Cardiac muscle cell (in vitro differentiated cells and primary cell): ENCODE measurements around the gene ADAMTS6. TPM values are rescaled to one million over a fixed set of nuclear protein-coding genes. Genes with fewer than 3 reads are reported as not detected.

Experiments
- DNase-seq, 2 donors: peaks; one replicate each; pipeline versions ENCODE4 v3.0.0 to v3.0.0-alpha.2; 2010 to 2017; ENCODE audit warnings: low read depth in 1 of 2, low spot score in 1 of 2
- H3K27ac ChIP-seq: fragments of 200-600 bp; sonication (generic); 2 replicates; pipeline ENCODE4 v1.5.1; 2016
- H3K27me3 ChIP-seq: fragments of 200-600 bp; sonication (generic); 2 replicates; pipeline ENCODE4 v1.6.0; 2016; ENCODE audit warnings: control low read depth
- H3K36me3 ChIP-seq: fragments of 200-600 bp; sonication (generic); 2 replicates; pipeline ENCODE4 v1.5.1; 2016; ENCODE audit warnings: control low read depth
- H3K4me1 ChIP-seq: fragments of 200-600 bp; sonication (generic); 2 replicates; pipeline ENCODE4 v1.8.1; 2017; ENCODE audit warnings: low read depth, mild to moderate bottlenecking, mixed run types
- H3K4me3 ChIP-seq: fragments of 200-600 bp; sonication (generic); 2 replicates; pipeline ENCODE4 v1.5.1; 2016; ENCODE audit warnings: mild to moderate bottlenecking
- H3K9me3 ChIP-seq: fragments of 200-600 bp; sonication (generic); 2 replicates; pipeline ENCODE4 v1.5.1; 2017; ENCODE audit warnings: low read depth, mild to moderate bottlenecking, control low read depth
- polyA plus RNA-seq: library from polyadenylated mRNA; unstranded; fragments of >200 nt; fragmentation: Nextera tagmentation; extraction: Ambion mirVana; gene quantifications from 2 replicates; pipeline ENCODE4 v1.2.1, GENCODE V29; 2016
- total RNA-seq: library from RNA; depleted of rRNA; stranded (reverse); fragments of >200 nt; gene quantifications from 2 replicates; pipeline ENCODE4 v1.2.3, GENCODE V29; 2016
- TF ChIP-seq, protein P1 (sequence below): IDR thresholded peaks from 2 replicates; pipeline ENCODE4 v1.5.1; 2012; ENCODE audit warnings: low read depth, mild to moderate bottlenecking, low read length

The ADAMTS6 gene
- total and polyA plus RNA-seq, 2 experiments from 2014 or later: 3.3 to 21.2 TPM

DNA sequence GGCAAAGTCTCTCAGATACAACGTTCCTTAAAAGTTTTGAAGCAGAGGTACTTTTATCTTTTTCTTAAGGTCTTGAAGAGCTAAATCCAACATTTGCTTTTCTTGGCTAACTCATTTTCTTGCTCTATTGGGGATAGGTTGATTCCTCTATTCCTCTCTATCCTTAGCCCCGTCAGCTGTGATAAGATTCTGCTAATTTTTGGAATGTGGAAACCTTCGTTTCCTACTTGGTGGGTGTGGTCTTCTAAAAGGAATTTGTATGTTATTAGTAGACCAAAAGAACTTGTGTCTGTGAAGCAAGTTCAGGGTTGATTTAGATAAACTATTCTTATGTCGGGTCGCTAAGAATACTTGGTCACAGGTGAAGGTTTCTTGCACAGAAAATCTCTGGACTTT is 308.6 kb downstream of the ADAMTS6 start:
- peaks cover 4% of the 10 kb centered on the region for H3K36me3 ChIP-seq
- H3K27me3 ChIP-seq: no peaks in the 10 kb centered on the region
- no peak overlapping the region for H3K27ac ChIP-seq
- H3K9me3 ChIP-seq: no peaks in the 10 kb centered on the region
- TF ChIP-seq, protein P1, sequence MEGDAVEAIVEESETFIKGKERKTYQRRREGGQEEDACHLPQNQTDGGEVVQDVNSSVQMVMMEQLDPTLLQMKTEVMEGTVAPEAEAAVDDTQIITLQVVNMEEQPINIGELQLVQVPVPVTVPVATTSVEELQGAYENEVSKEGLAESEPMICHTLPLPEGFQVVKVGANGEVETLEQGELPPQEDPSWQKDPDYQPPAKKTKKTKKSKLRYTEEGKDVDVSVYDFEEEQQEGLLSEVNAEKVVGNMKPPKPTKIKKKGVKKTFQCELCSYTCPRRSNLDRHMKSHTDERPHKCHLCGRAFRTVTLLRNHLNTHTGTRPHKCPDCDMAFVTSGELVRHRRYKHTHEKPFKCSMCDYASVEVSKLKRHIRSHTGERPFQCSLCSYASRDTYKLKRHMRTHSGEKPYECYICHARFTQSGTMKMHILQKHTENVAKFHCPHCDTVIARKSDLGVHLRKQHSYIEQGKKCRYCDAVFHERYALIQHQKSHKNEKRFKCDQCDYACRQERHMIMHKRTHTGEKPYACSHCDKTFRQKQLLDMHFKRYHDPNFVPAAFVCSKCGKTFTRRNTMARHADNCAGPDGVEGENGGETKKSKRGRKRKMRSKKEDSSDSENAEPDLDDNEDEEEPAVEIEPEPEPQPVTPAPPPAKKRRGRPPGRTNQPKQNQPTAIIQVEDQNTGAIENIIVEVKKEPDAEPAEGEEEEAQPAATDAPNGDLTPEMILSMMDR: no peak
- DNase-seq: no peak
- no peaks in the 10 kb centered on the region for H3K4me1 ChIP-seq
- H3K4me3 ChIP-seq: no peak overlapping the region

DNA sequence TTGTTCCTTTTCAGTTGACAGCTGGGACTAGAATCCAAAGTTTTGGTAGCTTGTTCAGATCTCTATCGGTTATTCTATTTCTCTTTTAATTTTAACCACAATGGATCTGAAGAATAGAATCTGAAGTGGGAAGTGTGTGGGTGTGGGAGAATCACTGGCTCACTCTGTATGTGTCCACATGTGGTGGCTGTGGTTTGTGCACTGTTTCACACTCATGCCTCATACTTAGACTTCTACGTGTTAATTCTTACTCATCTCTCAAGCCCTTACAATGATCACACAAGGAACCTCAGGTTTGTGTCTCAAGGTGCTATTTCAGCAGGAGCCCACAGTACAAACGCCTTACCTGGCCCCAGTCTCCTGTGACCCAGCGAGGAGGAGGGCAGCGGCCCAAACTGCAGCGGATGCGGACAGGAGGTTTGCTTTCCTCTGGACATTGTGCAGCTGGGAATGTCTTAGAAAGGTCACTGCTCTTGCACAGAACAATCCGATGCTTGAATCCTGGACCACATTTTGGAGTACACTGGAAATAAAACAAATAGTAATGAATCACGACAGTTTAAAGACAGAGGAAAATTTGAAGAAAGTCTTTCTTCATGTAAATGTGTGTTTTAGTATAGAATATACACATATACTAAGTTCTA is 309.1 kb downstream of the ADAMTS6 start:
- no peaks in the 10 kb centered on the region for H3K9me3 ChIP-seq
- H3K27me3 ChIP-seq: no peaks in the 10 kb centered on the region
- H3K4me1 ChIP-seq: no peaks in the 10 kb centered on the region
- H3K27ac ChIP-seq: no peak overlapping the region
- H3K36me3 ChIP-seq: peaks cover 4% of the 10 kb centered on the region
- TF ChIP-seq, protein P1: no peak
- peak in 1 of 2 donors; percentile 62 for DNase-seq
- no peak overlapping the region for H3K4me3 ChIP-seq

GRCh38 chr5:65171645-65172044 is 310.1 kb downstream of the ADAMTS6 start:
- H3K9me3 ChIP-seq: no peaks in the 10 kb centered on the region
- H3K27ac ChIP-seq: no peak overlapping the region
- no peak for DNase-seq
- no peaks in the 10 kb centered on the region for H3K27me3 ChIP-seq
- H3K36me3 ChIP-seq: peaks cover 4% of the 10 kb centered on the region
- no peaks in the 10 kb centered on the region for H3K4me1 ChIP-seq
- H3K4me3 ChIP-seq: no peak overlapping the region
- TF ChIP-seq, protein P1: no peak

GRCh38 chr5:65163698-65164097 is 318.0 kb downstream of the ADAMTS6 start:
- TF ChIP-seq, protein P1: no peak
- H3K4me3 ChIP-seq: no peak overlapping the region
- no peaks in the 10 kb centered on the region for H3K27me3 ChIP-seq
- no peak for DNase-seq
- H3K4me1 ChIP-seq: no peaks in the 10 kb centered on the region
- H3K27ac ChIP-seq: no peak overlapping the region
- H3K36me3 ChIP-seq: no peaks in the 10 kb centered on the region
- no peaks in the 10 kb centered on the region for H3K9me3 ChIP-seq

- Histone ChIP-seq H3K36me3 (no peaks in the 10 kb centered on the region), H3K4me3 (no peak overlapping the region), H3K27me3 (no peaks in the 10 kb centered on the region), H3K9me3 (no peaks in the 10 kb centered on the region), H3K4me1 (no peaks in the 10 kb centered on the region), H3K27ac (no peak overlapping the region)
- TF ChIP-seq, protein P1: no peak
- no peak for DNase-seq
These were observed 320.1 kb downstream of the ADAMTS6 start for GRCh38 chr5:65161655-65162054.
